Omental fat pad (tissue), 4 donors: ENCODE results near the gene PPP2R2C. TPM values are rescaled to one million over a fixed set of nuclear protein-coding genes. Genes with fewer than 3 reads are reported as not detected.

Experiments used
- ATAC-seq: fragments of 150-250 bp; one replicate; pipeline ENCODE4 v1.9.1; 2016; ENCODE audit warnings: mild to moderate bottlenecking, moderate library complexity; ENCODE audit not compliant: low FRiP score
- DNase-seq: peaks from one replicate; pipeline ENCODE4 v3.0.0-alpha.2; 2019; ENCODE audit warnings: low spot score
- total RNA-seq, 4 donors: library from RNA; depleted of rRNA; stranded (reverse); fragments of >200 nt; gene quantifications; one replicate each; pipeline ENCODE4 v1.1.0, GENCODE V29; 2016
- TF ChIP-seq, protein P1 (sequence below), 3 donors: fragments of 450-650 bp; IDR thresholded peaks; one replicate each; pipeline ENCODE4 v1.5.1; 2016 to 2017; ENCODE audit warnings: antibody characterized with exemption in 3 of 3, mild to moderate bottlenecking in 3 of 3, moderate library complexity in 2 of 3

PPP2R2C gene
- total RNA-seq, 4 donors from 2014 or later, result 0.38 to 1.7 (median 0.68) TPM

DNA sequence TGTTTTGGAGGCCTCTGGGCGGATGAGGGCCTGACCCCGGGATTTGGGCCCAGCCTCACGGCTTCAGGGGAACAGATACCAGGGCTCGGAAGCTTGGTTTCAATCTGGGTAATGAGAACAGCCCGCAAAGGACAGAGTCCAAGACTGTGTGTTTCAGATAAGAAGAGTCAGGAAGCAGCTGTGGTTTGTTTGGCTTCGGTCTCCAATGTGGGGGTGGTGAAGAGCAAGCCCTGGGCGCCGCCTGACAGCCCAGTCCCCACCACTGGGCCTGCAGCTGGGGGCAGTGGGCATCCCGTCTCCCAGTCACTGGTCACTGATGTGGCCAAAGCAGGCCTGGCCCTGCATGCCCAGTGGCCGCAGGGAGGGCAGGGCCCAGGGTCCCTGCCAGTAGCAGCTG, 193.6 kb downstream of the PPP2R2C start:
- DNase-seq, result no peak
- TF ChIP-seq, protein P1, sequence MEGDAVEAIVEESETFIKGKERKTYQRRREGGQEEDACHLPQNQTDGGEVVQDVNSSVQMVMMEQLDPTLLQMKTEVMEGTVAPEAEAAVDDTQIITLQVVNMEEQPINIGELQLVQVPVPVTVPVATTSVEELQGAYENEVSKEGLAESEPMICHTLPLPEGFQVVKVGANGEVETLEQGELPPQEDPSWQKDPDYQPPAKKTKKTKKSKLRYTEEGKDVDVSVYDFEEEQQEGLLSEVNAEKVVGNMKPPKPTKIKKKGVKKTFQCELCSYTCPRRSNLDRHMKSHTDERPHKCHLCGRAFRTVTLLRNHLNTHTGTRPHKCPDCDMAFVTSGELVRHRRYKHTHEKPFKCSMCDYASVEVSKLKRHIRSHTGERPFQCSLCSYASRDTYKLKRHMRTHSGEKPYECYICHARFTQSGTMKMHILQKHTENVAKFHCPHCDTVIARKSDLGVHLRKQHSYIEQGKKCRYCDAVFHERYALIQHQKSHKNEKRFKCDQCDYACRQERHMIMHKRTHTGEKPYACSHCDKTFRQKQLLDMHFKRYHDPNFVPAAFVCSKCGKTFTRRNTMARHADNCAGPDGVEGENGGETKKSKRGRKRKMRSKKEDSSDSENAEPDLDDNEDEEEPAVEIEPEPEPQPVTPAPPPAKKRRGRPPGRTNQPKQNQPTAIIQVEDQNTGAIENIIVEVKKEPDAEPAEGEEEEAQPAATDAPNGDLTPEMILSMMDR (IDR thresholded peaks at IDR 0.05), result no peak
- no peak for ATAC-seq

DNA sequence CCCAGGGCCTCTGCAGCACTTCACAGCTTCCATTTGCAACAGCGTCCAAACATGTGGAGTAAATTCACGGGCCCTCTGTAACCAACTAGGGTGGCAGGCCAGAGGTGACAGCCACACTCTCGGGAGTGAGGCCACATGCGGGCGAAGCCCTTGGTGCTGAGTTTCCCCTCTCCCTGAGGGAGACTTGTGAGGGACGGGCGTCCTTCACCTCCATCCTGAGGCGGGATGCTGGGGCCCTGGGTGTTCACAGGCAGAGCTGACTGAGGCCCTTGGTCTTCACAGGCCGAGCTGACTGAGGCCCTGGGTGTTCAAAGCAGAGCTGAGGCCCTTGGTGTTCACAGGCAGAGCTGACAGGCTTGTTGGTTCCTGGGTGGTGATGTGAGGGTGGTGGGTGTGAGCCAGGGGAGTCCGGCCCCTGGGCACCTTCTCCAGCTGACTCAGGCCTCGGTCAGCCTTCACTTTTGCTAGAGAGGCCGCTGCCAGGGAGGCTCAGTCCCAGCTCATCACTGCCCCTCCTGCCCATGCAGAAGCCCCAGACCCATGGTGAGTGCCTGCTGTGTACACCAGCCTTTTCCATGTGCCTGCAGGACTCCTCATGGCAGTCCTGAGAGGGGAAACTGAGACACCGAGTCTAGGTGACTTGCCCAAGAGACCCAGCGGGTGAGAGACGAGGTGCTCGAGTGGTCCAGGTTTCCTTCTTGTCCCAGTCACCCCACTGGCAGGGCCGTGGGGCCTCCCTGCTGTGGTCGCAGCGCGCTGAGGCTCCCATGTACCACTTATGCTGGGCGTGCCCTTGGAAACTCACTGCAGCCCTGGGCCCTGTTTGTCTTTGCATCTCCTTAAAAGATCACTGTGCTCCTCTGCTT, 194.2 kb downstream of the PPP2R2C start:
- TF ChIP-seq, protein P1 (IDR thresholded peaks at IDR 0.05), result no peak
- ATAC-seq, result no peak

DNA sequence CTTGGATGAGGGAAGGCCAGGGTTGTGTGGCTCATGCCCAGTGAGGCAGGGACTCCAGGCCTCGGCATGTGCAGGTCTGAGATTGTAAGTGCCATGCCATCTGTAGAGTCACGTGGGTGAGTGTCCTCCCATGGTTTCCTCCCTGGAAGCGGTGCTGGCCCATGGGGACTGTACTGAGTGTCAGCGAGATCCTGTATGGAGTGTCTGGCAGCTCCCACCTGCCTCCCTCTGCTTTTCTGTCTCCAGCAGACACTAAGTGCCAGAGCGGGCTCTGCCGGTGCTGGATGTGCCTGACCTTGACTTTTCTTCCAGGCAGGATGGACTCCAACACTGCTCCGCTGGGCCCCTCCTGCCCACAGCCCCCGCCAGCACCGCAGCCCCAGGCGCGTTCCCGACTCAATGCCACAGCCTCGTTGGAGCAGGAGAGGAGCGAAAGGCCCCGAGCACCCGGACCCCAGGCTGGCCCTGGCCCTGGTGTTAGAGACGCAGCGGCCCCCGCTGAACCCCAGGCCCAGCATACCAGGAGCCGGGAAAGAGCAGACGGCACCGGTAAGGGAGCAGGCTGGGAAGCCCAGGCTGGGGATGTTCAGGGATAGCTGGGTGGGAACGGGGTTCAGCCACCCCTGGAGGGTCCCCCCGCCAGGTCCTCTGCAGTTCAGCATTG, 195.1 kb downstream of the PPP2R2C start:
- TF ChIP-seq, protein P1 (IDR thresholded peaks at IDR 0.05), result no peak
- DNase-seq, result no peak
- ATAC-seq, result no peak

More for the DNA sequence above, 194.2 kb downstream of the PPP2R2C start:
- DNase-seq, result no peak

DNA sequence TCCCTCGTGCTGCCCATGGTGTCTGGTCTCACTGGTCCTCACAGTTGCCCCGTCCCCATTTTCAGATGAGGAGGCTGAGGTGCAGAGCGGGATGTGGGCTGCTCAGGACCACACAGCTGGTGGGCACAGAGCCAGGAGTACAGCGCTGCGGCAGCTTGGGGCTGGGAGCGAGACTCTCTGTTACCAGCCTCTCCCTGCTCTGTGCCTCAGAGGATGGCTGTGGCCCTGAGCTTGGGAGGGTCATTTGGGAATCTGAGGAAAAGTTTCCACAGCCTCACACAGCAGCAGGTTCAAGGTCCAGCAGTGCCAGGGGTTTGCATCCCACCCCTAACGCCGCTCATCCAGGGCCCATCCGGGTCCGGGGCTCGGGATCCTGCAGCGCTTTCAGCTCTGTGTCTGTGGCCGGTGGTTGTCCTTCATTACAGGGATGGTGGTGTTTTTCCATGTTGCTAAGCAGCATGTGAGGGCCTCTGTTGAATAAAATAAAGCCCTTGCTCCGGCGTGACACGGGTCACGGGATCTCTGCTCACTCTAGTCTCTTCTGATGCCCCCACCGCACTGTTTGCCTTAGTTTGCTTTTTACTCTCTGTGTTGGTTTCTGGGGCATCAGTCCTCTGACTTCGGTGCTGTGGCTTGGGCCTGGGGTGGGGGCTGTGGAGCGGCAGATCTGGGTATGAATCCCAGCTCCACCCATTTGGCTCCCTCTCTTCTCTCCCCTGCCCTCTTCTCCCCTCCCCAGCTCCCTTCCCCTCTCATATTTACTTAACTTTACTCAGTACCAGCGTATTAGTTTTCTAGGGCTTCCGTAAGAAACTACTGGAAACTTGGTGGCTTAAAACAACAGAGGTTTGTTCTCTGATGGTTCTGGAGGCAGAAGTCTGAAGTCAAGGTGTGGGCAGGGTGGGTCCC, 196.3 kb downstream of the PPP2R2C start:
- DNase-seq (no peak), ATAC-seq (no peak)
- TF ChIP-seq, protein P1 (IDR thresholded peaks at IDR 0.05), result no peak

DNA sequence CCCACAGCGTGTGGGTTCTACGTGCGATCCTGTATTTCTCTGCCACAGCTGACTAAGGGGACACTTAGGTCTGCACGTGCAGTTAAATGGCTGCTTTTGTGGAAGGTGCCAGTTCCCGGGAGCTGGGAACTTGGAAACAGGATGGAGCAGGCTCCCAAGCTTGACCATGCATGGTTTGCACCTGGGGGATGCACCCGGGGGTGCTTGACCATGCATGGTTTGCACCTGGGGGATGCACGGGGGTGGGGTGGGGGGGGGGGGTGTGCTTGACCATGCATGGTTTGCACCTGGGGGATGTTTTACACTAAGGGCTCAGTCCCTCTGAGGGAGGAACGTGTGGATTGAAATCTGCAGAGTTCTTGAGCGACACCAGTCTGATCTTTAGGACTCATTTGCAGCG, 197.1 kb downstream of the PPP2R2C start:
- DNase-seq, result no peak
- no peak for ATAC-seq
- TF ChIP-seq, protein P1 (IDR thresholded peaks at IDR 0.05), result no peak

DNA sequence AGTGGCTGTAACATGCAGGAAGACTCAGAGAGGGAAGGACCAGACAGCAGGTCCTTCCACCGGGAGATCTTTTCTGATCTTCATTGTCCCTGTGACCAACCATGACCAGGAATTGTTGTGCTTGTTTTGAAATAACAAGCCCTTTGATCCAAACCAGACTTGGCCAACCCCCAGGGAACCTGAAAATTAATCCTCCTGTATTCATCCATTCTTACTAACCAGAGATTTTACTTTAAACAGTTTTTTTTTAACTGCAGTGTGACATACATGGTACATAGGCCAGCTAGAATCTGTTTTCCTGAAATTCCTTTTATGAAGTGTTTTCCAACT, 198.8 kb downstream of the PPP2R2C start:
- DNase-seq (no peak), ATAC-seq (no peak)
- TF ChIP-seq, protein P1 (IDR thresholded peaks at IDR 0.05), result no peak
